ENCODE results near the gene SLC25A51.

The SLC25A51 gene

GRCh38 chr9:37920471-37921167 lies 16.7 kb upstream of the SLC25A51 start:
- TF ChIP-seq USF1 (IDR thresholded peaks at IDR 0.05) (peak; percentile 95), CEBPB (IDR thresholded peaks at IDR 0.05) (no peak)

- TF ChIP-seq ZBTB7A (IDR thresholded peaks at IDR 0.05; ENCODE audit: low read depth) (no peak), USF1 (IDR thresholded peaks at IDR 0.05) (no peak), EGR1 (IDR thresholded peaks at IDR 0.05) (no peak), YY1 (IDR thresholded peaks at IDR 0.05; ENCODE audit: low read depth) (no peak), RAD21 (IDR thresholded peaks at IDR 0.05; ENCODE audit: low read depth) (no peak), FOXM1 (IDR thresholded peaks at IDR 0.05; ENCODE audit: borderline replicate concordance, low read depth) (no peak), CEBPB (IDR thresholded peaks at IDR 0.05) (no peak), CREB1 (IDR thresholded peaks at IDR 0.05; ENCODE audit: low read depth) (no peak)
These were observed 16.0 kb upstream of the SLC25A51 start for GRCh38 chr9:37919956-37920335.

- TF ChIP-seq MAX (IDR thresholded peaks at IDR 0.05): no peak
These were observed 15.5 kb upstream of the SLC25A51 start for GRCh38 chr9:37919246-37919955.

GRCh38 chr9:37918665-37919170 lies 14.8 kb upstream of the SLC25A51 start:
- TF ChIP-seq RAD21 (IDR thresholded peaks at IDR 0.05; ENCODE audit: low read depth) (no peak), USF1 (IDR thresholded peaks at IDR 0.05) (no peak), EGR1 (IDR thresholded peaks at IDR 0.05) (no peak), REST (IDR thresholded peaks at IDR 0.05; ENCODE audit: low read depth) (no peak), TEAD4 (IDR thresholded peaks at IDR 0.05) (no peak), ZBTB7A (IDR thresholded peaks at IDR 0.05; ENCODE audit: low read depth) (no peak), YY1 (IDR thresholded peaks at IDR 0.05; ENCODE audit: low read depth) (no peak), CREB1 (IDR thresholded peaks at IDR 0.05; ENCODE audit: low read depth) (no peak), FOXM1 (IDR thresholded peaks at IDR 0.05; ENCODE audit: borderline replicate concordance, low read depth) (no peak), MAX (IDR thresholded peaks at IDR 0.05) (no peak), TAF1 (IDR thresholded peaks at IDR 0.05; ENCODE audit: low read depth) (no peak), NFIC (IDR thresholded peaks at IDR 0.05) (no peak)

GRCh38 chr9:37917801-37918664 lies 14.1 kb upstream of the SLC25A51 start:
- TF ChIP-seq REST (IDR thresholded peaks at IDR 0.05; ENCODE audit: low read depth) (no peak), TEAD4 (IDR thresholded peaks at IDR 0.05) (no peak), MAX (IDR thresholded peaks at IDR 0.05) (no peak), TAF1 (IDR thresholded peaks at IDR 0.05; ENCODE audit: low read depth) (no peak)
